Stimulated activated CD4-positive, alpha-beta T cell treated with anti-CD3 and anti-CD28 coated beads, Interleukin-4, amount 100 ng/mL, for 4 hours (primary cell): ENCODE measurements around the gene GCKR.

Source experiments
- DNase-seq, 2 experiments: peaks; one replicate each; pipeline ENCODE4 v3.0.0-alpha.2; 2020

The GCKR gene

GRCh38 chr2:27572998-27573429 lies 76.4 kb downstream of the GCKR start:
- no peak for DNase-seq
